ENCODE results near the gene TAOK3. TPM values are rescaled to one million over a fixed set of nuclear protein-coding genes. Genes with fewer than 3 reads are reported as not detected.
A peak's percentile ranks its signal among the peaks of the same experiment; 100 is the strongest.

The TAOK3 gene
- total RNA-seq, 6 experiments from 2014 or later = 26.0 to 30.7 (median 28.0) TPM

DNA sequence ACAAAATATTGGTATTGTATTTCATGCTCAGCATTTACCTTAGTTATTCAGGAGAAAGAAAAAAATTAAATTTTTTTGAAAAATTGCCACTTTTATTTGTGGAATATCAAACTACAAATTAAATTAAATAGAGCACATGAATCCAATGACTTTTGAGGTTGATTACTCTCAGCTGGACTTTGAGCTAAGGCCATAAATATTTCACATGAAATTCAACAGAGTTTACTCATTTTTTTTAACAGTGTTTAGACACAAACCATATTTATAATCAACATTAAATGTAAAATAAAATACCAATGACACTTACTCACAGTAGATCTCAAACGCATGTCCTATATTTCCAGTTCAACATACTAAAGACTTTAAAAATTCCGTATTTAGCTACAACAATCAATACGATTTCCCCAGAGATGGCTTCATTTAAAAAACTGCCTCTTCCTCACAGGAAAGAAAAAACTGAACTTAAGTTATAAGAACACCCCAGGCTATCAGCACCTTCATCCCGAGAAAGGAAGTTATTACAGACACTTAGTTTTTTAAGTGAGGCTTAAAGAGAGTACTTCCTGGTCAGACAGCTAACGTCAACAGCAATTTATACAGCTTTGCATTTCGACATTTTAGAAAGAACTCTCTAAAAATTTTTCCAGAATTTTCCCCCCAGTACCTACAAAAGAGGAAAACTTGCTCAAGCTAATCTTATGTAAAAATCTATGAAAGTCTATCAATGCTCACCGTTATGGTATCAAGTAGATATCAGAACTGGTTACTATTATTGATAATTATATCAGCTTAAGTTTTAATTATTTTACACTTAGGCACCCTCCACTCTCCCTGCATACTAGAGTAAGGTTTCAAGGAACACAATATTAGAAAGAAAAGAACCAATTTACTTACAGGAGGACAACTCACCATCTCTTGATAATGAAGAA is 13.8 kb downstream of the TAOK3 start:
- no peak for DNase-seq
- Mint-ChIP-seq H3K36me3 (ENCODE audit: low read depth) (peaks cover 32% of the 10 kb centered on the region), H3K27ac (peak overlapping the region; percentile 56), H3K4me3 (no peak overlapping the region), H3K9me3 (peaks cover 4% of the 10 kb centered on the region; the same call in 1 of the 2 replicates), H3K4me1 (ENCODE audit: low read depth) (peaks cover 84% of the 10 kb centered on the region), H3K27me3 (ENCODE audit: insufficient read depth) (no peaks in the 10 kb centered on the region)
- TF ChIP-seq, protein P1, sequence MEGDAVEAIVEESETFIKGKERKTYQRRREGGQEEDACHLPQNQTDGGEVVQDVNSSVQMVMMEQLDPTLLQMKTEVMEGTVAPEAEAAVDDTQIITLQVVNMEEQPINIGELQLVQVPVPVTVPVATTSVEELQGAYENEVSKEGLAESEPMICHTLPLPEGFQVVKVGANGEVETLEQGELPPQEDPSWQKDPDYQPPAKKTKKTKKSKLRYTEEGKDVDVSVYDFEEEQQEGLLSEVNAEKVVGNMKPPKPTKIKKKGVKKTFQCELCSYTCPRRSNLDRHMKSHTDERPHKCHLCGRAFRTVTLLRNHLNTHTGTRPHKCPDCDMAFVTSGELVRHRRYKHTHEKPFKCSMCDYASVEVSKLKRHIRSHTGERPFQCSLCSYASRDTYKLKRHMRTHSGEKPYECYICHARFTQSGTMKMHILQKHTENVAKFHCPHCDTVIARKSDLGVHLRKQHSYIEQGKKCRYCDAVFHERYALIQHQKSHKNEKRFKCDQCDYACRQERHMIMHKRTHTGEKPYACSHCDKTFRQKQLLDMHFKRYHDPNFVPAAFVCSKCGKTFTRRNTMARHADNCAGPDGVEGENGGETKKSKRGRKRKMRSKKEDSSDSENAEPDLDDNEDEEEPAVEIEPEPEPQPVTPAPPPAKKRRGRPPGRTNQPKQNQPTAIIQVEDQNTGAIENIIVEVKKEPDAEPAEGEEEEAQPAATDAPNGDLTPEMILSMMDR (IDR thresholded peaks at IDR 0.05) = no peak

DNA sequence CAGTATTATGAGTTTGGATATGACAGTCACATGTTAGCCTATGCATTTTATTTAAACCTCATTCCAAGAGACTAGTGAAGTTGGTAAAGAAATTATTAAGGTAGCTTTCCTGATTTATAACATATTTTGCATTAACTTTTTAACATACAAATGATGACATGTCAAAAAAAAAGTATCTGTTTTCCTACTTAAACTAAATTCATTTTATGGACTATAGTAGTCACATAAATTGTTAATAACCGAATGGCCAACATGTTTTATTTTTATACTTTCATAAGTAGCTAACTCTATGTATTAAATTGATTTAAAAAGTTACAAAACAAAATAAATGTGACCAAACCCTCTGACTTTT is 14.7 kb downstream of the TAOK3 start:
- TF ChIP-seq, protein P1 (IDR thresholded peaks at IDR 0.05) = peak; percentile 5; the same call in 1 of the 2 replicates
- Mint-ChIP-seq H3K4me1 (ENCODE audit: low read depth) (peaks cover 85% of the 10 kb centered on the region), H3K9me3 (peaks cover 4% of the 10 kb centered on the region; the same call in 1 of the 2 replicates), H3K36me3 (ENCODE audit: low read depth) (peaks cover 33% of the 10 kb centered on the region), H3K27me3 (ENCODE audit: insufficient read depth) (no peaks in the 10 kb centered on the region), H3K4me3 (peak overlapping the region; percentile 73), H3K27ac (peak overlapping the region; percentile 95)
- no peak for DNase-seq

DNA sequence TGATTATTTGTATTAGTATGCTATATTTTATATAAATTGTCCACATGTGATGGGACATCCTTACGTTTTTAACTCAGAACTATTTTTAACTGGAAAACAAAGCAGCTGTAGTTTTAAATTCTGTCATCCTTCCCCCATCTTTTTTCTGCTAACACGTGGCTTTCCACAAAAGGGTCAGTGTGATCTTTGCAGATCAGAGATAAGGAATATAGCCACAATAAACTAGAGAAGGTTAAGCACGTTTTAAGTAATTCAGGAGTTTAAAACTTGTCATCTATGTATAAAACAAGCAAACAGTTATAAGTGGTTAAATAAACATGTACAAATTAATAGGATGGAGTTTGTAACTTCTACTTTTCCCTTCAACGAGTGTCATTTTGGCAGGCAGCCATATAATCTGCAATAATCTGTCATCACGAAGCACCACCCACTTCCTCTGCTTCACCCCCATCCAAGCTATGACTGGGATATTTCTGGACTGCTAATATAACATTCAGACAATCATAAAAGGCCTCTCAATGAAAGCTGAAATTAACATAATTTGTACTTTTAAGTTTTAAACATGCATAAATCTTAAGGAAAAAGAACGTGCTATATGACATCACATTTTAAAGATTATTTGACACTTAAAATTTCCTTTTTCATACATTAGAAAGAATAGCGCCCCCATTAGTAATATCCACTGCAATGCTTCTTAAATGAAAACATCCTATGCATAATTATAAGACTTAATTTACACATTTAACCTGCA is 15.3 kb downstream of the TAOK3 start:
- Mint-ChIP-seq H3K4me3 (peak overlapping the region; percentile 73), H3K4me1 (ENCODE audit: low read depth) (peaks cover 84% of the 10 kb centered on the region), H3K9me3 (peaks cover 4% of the 10 kb centered on the region; the same call in 1 of the 2 replicates), H3K27ac (peak overlapping the region; percentile 95), H3K36me3 (ENCODE audit: low read depth) (peaks cover 36% of the 10 kb centered on the region), H3K27me3 (ENCODE audit: insufficient read depth) (no peaks in the 10 kb centered on the region)
- peak; percentile 54 for DNase-seq
- TF ChIP-seq, protein P1 (IDR thresholded peaks at IDR 0.05) = peak; percentile 74

DNA sequence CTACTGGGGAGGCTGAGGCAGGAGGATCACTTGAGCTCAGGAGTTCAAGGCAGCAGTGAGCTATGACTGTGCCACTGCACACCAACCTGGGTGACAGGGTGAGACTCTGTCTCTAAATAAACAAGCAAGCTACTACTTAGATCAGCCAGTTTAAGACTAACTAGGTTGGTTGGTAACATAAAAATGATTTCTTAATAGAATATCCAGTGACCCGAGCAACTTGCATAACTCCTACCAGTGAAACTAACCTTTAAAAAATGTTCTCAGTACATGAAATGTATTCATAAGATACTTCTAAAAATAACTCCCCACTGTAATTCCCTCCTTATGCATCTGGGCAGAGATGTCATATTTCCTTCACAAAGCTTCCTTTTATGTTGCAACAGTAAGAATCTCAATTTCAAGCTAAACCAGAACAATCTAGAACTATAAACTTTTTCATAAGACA is 15.9 kb downstream of the TAOK3 start:
- Mint-ChIP-seq H3K9me3 (peaks cover 4% of the 10 kb centered on the region; the same call in 1 of the 2 replicates), H3K27ac (peak overlapping the region; percentile 95), H3K4me1 (ENCODE audit: low read depth) (peaks cover 78% of the 10 kb centered on the region), H3K4me3 (peak overlapping the region; percentile 73), H3K27me3 (ENCODE audit: insufficient read depth) (no peaks in the 10 kb centered on the region), H3K36me3 (ENCODE audit: low read depth) (peaks cover 36% of the 10 kb centered on the region)
- TF ChIP-seq, protein P1 (IDR thresholded peaks at IDR 0.05) = no peak
- peak; percentile 87 for DNase-seq

DNA sequence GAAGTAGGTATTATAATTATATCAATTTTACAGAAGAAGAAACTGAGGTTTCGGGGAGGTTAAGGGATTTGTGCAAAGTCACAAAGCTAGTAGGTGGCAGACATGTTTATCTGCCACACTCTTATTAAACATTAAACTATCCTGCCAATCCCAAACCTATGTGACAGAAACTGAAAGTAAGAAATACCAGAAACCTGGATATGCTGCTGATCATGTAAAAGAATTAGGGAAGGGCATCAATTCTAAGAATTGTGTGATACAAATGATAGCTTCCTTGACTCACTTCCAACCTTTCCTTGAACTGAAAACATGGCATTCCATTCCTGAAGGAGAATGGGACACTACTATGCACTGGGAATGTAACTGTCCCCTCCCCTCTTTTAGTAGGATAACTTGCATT is 16.9 kb downstream of the TAOK3 start:
- peaks cover 71% of the 10 kb centered on the region for H3K4me1 Mint-ChIP-seq (ENCODE audit: low read depth)
- no peak for DNase-seq
- peak overlapping the region; percentile 73; the same call in 1 of the 2 replicates for H3K4me3 Mint-ChIP-seq
- peaks cover 36% of the 10 kb centered on the region for H3K36me3 Mint-ChIP-seq (ENCODE audit: low read depth)
- TF ChIP-seq, protein P1 (IDR thresholded peaks at IDR 0.05) = no peak
- no peaks in the 10 kb centered on the region for H3K27me3 Mint-ChIP-seq (ENCODE audit: insufficient read depth)
- peak overlapping the region; percentile 95 for H3K27ac Mint-ChIP-seq
- peaks cover 4% of the 10 kb centered on the region; the same call in 1 of the 2 replicates for H3K9me3 Mint-ChIP-seq
